ENCODE measurements around the gene HELQ. TPM values are rescaled to one million over a fixed set of nuclear protein-coding genes. Genes with fewer than 3 reads are reported as not detected.
A peak's percentile ranks its signal among the peaks of the same experiment; 100 is the strongest.

The HELQ gene
- total RNA-seq: 10 to 100 TPM; 19.8 to 33.6 (median 29.9) TPM
- 43.5 TPM for total RNA-seq (2013)

DNA sequence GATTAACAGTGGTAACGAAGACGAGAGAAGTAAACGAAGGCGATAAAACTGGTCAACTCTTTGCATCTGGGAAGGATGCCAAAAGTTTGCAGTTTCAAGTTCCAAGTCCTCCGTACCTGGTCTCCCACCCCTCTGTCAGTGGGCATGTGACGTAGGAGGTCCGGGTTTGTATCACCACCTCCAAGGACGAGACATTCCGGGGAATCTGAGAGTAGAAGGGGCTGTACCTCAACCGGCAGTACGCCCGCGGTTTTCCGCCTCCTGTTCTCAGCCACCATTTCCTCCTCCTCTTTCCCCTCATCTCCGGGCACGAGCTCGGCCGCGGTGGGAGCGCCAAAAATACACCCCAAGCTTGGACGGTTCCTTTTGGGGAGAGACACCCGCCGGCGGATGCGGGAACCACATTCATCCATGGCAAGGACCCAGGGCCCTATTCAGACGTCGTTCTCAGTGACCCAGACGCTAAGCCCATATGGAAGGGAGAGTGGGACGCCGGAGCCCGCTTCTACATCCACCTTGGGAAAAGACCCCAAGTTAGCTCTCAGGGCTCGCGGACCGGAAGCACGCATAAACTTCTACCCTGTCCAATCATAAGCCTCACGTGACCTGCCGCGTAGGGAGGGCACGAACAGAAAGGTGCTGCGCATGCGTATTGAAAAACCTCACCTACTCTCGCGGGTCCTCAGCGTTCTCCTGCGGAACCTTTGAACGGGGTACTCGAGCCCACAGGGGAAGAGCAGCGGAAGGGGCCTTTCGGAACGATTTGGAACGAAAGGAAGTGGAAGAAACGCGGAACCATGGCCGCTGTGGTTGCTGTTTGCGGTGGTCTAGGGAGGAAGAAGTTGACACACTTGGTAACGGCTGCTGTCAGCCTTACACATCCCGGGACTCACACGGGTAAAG lies at the start of gene HELQ, which contains the start of gene MRPS18C:
Gene HELQ, minus strand, starts transcription at position 543 of the 903 bp plus-strand sequence. Its CDS starts 130 bp downstream, at position 413.
Gene MRPS18C, plus strand, starts transcription at position 778 of the 903 bp plus-strand sequence. Its CDS starts 20 bp downstream, at position 798.
- H3K27me3 Mint-ChIP-seq (ENCODE audit: low read depth in 2 of 2): no peaks in the 10 kb centered on the region
- peak within 1 kb of the TSS; percentile 100 for H3K4me3 Mint-ChIP-seq
- peaks cover 35 to 39% of the 10 kb centered on the region in 2 donors for H3K4me1 Mint-ChIP-seq
- H3K27ac Mint-ChIP-seq: peak within 1 kb of the TSS; percentile 97 to 100
- ATAC-seq (peak; percentile 89 to 96 (median 93)), DNase-seq (peak; percentile 89 to 99)
- H3K4me3 ChIP-seq (ENCODE audit: low read length): peak within 1 kb of the TSS; percentile 78
- H3K9me3 Mint-ChIP-seq: no peaks in the 10 kb centered on the region
- no peaks in the 10 kb centered on the region for H3K27me3 ChIP-seq (ENCODE audit: control insufficient read depth, insufficient read depth, low read length)
- no peaks in the 10 kb centered on the region for H3K9me3 ChIP-seq (ENCODE audit: control insufficient read depth, insufficient read depth, low read length)
- intact Hi-C loops (cut with micrococcal nuclease): loop anchor here (1.0 to 10.0 kb wide), 7 partner anchors 30 to 1083 kb away; partner anchors contain the start of genes ABRAXAS1, COQ2, HNRNPD and LIN54
- TF ChIP-seq, protein P1, sequence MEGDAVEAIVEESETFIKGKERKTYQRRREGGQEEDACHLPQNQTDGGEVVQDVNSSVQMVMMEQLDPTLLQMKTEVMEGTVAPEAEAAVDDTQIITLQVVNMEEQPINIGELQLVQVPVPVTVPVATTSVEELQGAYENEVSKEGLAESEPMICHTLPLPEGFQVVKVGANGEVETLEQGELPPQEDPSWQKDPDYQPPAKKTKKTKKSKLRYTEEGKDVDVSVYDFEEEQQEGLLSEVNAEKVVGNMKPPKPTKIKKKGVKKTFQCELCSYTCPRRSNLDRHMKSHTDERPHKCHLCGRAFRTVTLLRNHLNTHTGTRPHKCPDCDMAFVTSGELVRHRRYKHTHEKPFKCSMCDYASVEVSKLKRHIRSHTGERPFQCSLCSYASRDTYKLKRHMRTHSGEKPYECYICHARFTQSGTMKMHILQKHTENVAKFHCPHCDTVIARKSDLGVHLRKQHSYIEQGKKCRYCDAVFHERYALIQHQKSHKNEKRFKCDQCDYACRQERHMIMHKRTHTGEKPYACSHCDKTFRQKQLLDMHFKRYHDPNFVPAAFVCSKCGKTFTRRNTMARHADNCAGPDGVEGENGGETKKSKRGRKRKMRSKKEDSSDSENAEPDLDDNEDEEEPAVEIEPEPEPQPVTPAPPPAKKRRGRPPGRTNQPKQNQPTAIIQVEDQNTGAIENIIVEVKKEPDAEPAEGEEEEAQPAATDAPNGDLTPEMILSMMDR (IDR thresholded peaks at IDR 0.05): no peak
- peak within 1 kb of the TSS; percentile 94 for H3K27ac ChIP-seq (ENCODE audit: low read length)
- under 1% methylated on average over 58 of the region's 58 CpGs for WGBS (ENCODE audit: insufficient coverage)
- peaks cover 32% of the 10 kb centered on the region for H3K36me3 ChIP-seq (ENCODE audit: control insufficient read depth, insufficient read depth, low read length)
- H3K4me1 ChIP-seq (ENCODE audit: control insufficient read depth, insufficient read depth, low read length): peaks cover 9% of the 10 kb centered on the region
- peaks cover 6% of the 10 kb centered on the region for H3K36me3 Mint-ChIP-seq

DNA sequence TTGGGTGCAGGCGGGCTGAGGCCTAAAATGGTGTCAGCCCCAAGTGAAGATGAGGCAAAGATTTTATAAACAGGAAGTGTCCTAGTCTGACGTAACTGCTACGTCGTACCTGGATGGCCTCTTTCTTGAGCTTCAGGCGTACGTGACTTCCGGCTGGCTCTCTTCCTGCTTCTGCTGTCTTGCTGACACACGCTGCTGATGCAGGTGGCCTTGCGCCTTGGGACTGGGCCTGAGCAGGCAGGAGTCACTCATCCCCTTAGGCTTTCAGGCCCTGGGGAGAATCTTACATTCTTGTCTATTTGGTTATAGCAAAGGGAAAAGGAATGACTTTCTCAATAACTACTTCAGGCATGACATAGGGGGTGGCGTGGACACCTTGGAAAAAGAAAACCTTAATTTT lies 49.4 kb upstream of the HELQ start:
- 93% methylated on average over 10 of the region's 10 CpGs for WGBS (ENCODE audit: insufficient coverage)
- peak overlapping the region in 1 of 2 donors; percentile 15 for H3K27ac Mint-ChIP-seq
- ATAC-seq (no peak), DNase-seq (peak in 1 of 2 donors; percentile 18)
- no peaks in the 10 kb centered on the region for H3K4me1 ChIP-seq (ENCODE audit: control insufficient read depth, insufficient read depth, low read length)
- H3K27me3 Mint-ChIP-seq (ENCODE audit: low read depth in 2 of 2): no peaks in the 10 kb centered on the region
- H3K9me3 ChIP-seq (ENCODE audit: control insufficient read depth, insufficient read depth, low read length): no peaks in the 10 kb centered on the region
- H3K4me3 ChIP-seq (ENCODE audit: low read length): no peak overlapping the region
- H3K27me3 ChIP-seq (ENCODE audit: control insufficient read depth, insufficient read depth, low read length): no peaks in the 10 kb centered on the region
- TF ChIP-seq, protein P1 (IDR thresholded peaks at IDR 0.05): no peak
- H3K9me3 Mint-ChIP-seq: no peaks in the 10 kb centered on the region
- intact Hi-C loops (cut with micrococcal nuclease): no loop called here
- H3K36me3 ChIP-seq (ENCODE audit: control insufficient read depth, insufficient read depth, low read length): no peaks in the 10 kb centered on the region
- H3K4me3 Mint-ChIP-seq: no peak overlapping the region
- H3K27ac ChIP-seq (ENCODE audit: low read length): no peak overlapping the region
- H3K36me3 Mint-ChIP-seq: no peaks in the 10 kb centered on the region
- peaks cover 6 to 15% of the 10 kb centered on the region in 2 donors for H3K4me1 Mint-ChIP-seq

GRCh38 chr4:83504503-83504902 lies 48.9 kb upstream of the HELQ start:
- Histone ChIP-seq H3K36me3 (ENCODE audit: control insufficient read depth, insufficient read depth, low read length) (no peaks in the 10 kb centered on the region), H3K27me3 (ENCODE audit: control insufficient read depth, insufficient read depth, low read length) (no peaks in the 10 kb centered on the region), H3K27ac (ENCODE audit: low read length) (no peak overlapping the region), H3K4me3 (ENCODE audit: low read length) (no peak overlapping the region), H3K9me3 (ENCODE audit: control insufficient read depth, insufficient read depth, low read length) (no peaks in the 10 kb centered on the region), H3K4me1 (ENCODE audit: control insufficient read depth, insufficient read depth, low read length) (no peaks in the 10 kb centered on the region)
- intact Hi-C loops (cut with micrococcal nuclease): no loop called here
- no peaks in the 10 kb centered on the region for H3K9me3 Mint-ChIP-seq
- ATAC-seq (no peak), DNase-seq (no peak)
- TF ChIP-seq, protein P1 (IDR thresholded peaks at IDR 0.05): no peak
- no peaks in the 10 kb centered on the region for H3K36me3 Mint-ChIP-seq
- no peaks in the 10 kb centered on the region for H3K27me3 Mint-ChIP-seq (ENCODE audit: low read depth in 2 of 2)
- H3K4me1 Mint-ChIP-seq: peaks cover 6 to 14% of the 10 kb centered on the region in 2 donors
- H3K27ac Mint-ChIP-seq: peak overlapping the region; percentile 15 to 42
- no peak overlapping the region for H3K4me3 Mint-ChIP-seq
- 81% methylated on average over 4 of the region's 4 CpGs for WGBS (ENCODE audit: insufficient coverage)

All from natural killer cell (primary cell).